22Rv1 (cell line): ENCODE measurements around the gene CRB1.

Experiments
- CTCF ChIP-seq: fragments of 450-650 bp; IDR thresholded peaks from 2 replicates; pipeline ENCODE4 v1.5.1; 2017; ENCODE audit warnings: mild to moderate bottlenecking
- ZFX ChIP-seq: fragments of 450-650 bp; IDR thresholded peaks from 2 replicates; pipeline ENCODE4 v1.6.1; 2017; ENCODE audit warnings: antibody characterized with exemption, borderline replicate concordance

GRCh38 chr1:197358959-197359358 lies 90.9 kb downstream of the CRB1 start:
- no peak for TF ChIP-seq CTCF
- no peak for TF ChIP-seq ZFX
